CD4-positive, alpha-beta T cell treated with Interleukin-17A for 1 hour (primary cell): ENCODE results near the gene CCER1.
"Not testable (repeated sequence)": the region's sequence is repeated elsewhere in the genome, so short reads cannot be mapped to it uniquely, and the experiment has no call there.

ENCODE experiments used
- DNase-seq: peaks from one replicate; pipeline ENCODE4 v3.0.0-alpha.2; 2020

Gene CCER1

GRCh38 chr12:90954921-90955320 is at the start of gene CCER1:
Gene CCER1, minus strand, starts transcription at chr12:90955176. Its CDS starts 434 bp downstream, at chr12:90954742.
- DNase-seq = no peak

- no peak for DNase-seq
Observed at GRCh38 chr12:91003737-91004136, 48.8 kb upstream of the CCER1 start.

GRCh38 chr12:91001306-91001705 is 46.3 kb upstream of the CCER1 start:
- no peak for DNase-seq

- no peak for DNase-seq
Observed at GRCh38 chr12:90999966-91000365, 45.0 kb upstream of the CCER1 start.

GRCh38 chr12:90999527-90999926 is 44.6 kb upstream of the CCER1 start:
- DNase-seq = no peak

GRCh38 chr12:90995010-90995409 is 40.0 kb upstream of the CCER1 start:
- no peak for DNase-seq

- no peak for DNase-seq
Observed at GRCh38 chr12:90991952-90992465, 37.0 kb upstream of the CCER1 start.

GRCh38 chr12:90990611-90991010 is 35.6 kb upstream of the CCER1 start:
- no peak for DNase-seq

- no peak for DNase-seq
Observed at GRCh38 chr12:90989686-90990111, 34.7 kb upstream of the CCER1 start.

GRCh38 chr12:90987520-90987919 is 32.5 kb upstream of the CCER1 start:
- no peak for DNase-seq

GRCh38 chr12:90987101-90987500 is 32.1 kb upstream of the CCER1 start:
- DNase-seq = no peak

GRCh38 chr12:90985331-90985730 is 30.4 kb upstream of the CCER1 start:
- not testable (repeated sequence) for DNase-seq

- DNase-seq = no peak
Observed at GRCh38 chr12:90984114-90984513, 29.1 kb upstream of the CCER1 start.

- no peak for DNase-seq
Observed at GRCh38 chr12:90982170-90982569, 27.2 kb upstream of the CCER1 start.

- DNase-seq = no peak
Observed at GRCh38 chr12:90979951-90980350, 25.0 kb upstream of the CCER1 start.

GRCh38 chr12:90979019-90979418 is 24.0 kb upstream of the CCER1 start:
- no peak for DNase-seq

GRCh38 chr12:90978117-90978770 is 23.3 kb upstream of the CCER1 start:
- peak; percentile 14 for DNase-seq

- DNase-seq = no peak
Observed at GRCh38 chr12:90977224-90977623, 22.2 kb upstream of the CCER1 start.

GRCh38 chr12:90974286-90974685 is 19.3 kb upstream of the CCER1 start:
- no peak for DNase-seq

GRCh38 chr12:90972226-90972625 is 17.2 kb upstream of the CCER1 start:
- no peak for DNase-seq

- no peak for DNase-seq
Observed at GRCh38 chr12:90970911-90971310, 15.9 kb upstream of the CCER1 start.

- no peak for DNase-seq
Observed at GRCh38 chr12:90970471-90970870, 15.5 kb upstream of the CCER1 start.

GRCh38 chr12:90969851-90970250 is 14.9 kb upstream of the CCER1 start:
- DNase-seq = no peak

GRCh38 chr12:90969346-90969745 is 14.4 kb upstream of the CCER1 start:
- DNase-seq = no peak

GRCh38 chr12:90965204-90965603 is 10.2 kb upstream of the CCER1 start:
- no peak for DNase-seq
